ENCODE results near the gene CDKAL1.
"Not testable (repeated sequence)": the region's sequence is repeated elsewhere in the genome, so short reads cannot be mapped to it uniquely, and the experiment has no call there.

DNA sequence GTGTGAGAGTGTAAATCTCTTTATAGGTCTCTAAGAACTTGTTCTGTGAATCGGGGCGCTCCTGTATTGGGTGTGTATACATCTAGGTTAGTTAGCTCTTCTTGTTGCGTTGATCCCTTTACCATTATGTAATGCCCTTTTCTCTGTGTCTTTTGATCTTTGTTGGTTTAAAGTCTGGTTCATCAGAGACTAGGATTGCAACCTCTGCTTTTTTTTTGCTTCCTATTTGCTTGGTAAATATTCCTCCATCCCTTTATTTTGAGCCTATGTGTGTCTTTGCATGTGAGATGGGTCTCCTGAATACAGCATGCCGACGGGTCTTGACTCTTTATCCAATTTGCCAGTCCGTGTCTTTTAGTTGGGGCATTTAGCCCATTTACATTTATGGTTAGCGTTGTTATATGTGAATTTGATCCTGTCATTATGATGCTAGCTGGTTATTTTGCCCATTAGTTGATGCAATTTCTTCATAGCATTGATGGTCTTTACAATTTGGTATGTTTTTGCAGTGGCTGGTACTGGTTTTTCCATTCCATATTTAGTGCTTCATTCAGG, 60.1 kb downstream of the CDKAL1 start:
- TF ChIP-seq, protein P1, sequence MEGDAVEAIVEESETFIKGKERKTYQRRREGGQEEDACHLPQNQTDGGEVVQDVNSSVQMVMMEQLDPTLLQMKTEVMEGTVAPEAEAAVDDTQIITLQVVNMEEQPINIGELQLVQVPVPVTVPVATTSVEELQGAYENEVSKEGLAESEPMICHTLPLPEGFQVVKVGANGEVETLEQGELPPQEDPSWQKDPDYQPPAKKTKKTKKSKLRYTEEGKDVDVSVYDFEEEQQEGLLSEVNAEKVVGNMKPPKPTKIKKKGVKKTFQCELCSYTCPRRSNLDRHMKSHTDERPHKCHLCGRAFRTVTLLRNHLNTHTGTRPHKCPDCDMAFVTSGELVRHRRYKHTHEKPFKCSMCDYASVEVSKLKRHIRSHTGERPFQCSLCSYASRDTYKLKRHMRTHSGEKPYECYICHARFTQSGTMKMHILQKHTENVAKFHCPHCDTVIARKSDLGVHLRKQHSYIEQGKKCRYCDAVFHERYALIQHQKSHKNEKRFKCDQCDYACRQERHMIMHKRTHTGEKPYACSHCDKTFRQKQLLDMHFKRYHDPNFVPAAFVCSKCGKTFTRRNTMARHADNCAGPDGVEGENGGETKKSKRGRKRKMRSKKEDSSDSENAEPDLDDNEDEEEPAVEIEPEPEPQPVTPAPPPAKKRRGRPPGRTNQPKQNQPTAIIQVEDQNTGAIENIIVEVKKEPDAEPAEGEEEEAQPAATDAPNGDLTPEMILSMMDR (IDR thresholded peaks at IDR 0.05): not testable (repeated sequence)
- not testable (repeated sequence) for TF ChIP-seq POLR2A (IDR thresholded peaks at IDR 0.05); POLR2AphosphoS5 (IDR thresholded peaks at IDR 0.05; ENCODE audit: insufficient read depth in 1 of 2, low read depth in 1 of 2)

Measured in vagina (tissue), 2 donors.